Gastroesophageal sphincter (tissue), 4 donors: Measurements from ENCODE around the gene RAB7B. TPM values are rescaled to one million over a fixed set of nuclear protein-coding genes. Genes with fewer than 3 reads are reported as not detected.

Source experiments
- ATAC-seq: fragments of 150-250 bp; one replicate; pipeline ENCODE4 v1.9.1; 2016; ENCODE audit warnings: mild to moderate bottlenecking, moderate library complexity
- H3K27ac ChIP-seq, 4 donors: fragments of 200-600 bp; sonication (generic) in 3 of 4; 1 replicate in 3 of 4; 2 replicates in 1 of 4; pipeline ENCODE4 v1.5.1; 2016 to 2019
- H3K27me3 ChIP-seq: fragments of 200-600 bp; sonication (generic); one replicate; pipeline ENCODE4 v1.5.1; 2019
- H3K36me3 ChIP-seq, 2 donors: fragments of 200-600 bp; sonication (generic); one replicate each; pipeline ENCODE4 v1.5.1; 2019; ENCODE audit warnings: control low read depth in 1 of 2
- H3K4me1 ChIP-seq, 3 donors: fragments of 200-600 bp; sonication (generic); 1 replicate in 2 of 3; 2 replicates in 1 of 3; pipeline ENCODE4 v1.5.1; 2016 to 2019; ENCODE audit warnings: control low read depth in 2 of 3
- H3K4me3 ChIP-seq, 2 donors: fragments of 200-600 bp; sonication (generic); one replicate each; pipeline ENCODE4 v1.5.1; 2019; ENCODE audit warnings: mild to moderate bottlenecking in 1 of 2, moderate library complexity in 1 of 2
- H3K9me3 ChIP-seq, 3 donors: fragments of 200-600 bp; sonication (generic); one replicate each; pipeline ENCODE4 v1.5.1; 2017 to 2019; ENCODE audit warnings: control low read depth in 2 of 3
- CTCF ChIP-seq, 4 experiments: fragments of 200-600 bp in 2 of 4; fragments of 450-650 bp in 2 of 4; sonication (generic) in 1 of 4; IDR thresholded peaks; one replicate each; pipeline ENCODE4 v1.5.1; 2017 to 2019; ENCODE audit warnings: antibody characterized with exemption in 4 of 4, mild to moderate bottlenecking in 2 of 4, moderate library complexity in 2 of 4
- EP300 ChIP-seq: sonication (generic); formaldehyde crosslinking; IDR thresholded peaks from one replicate; pipeline ENCODE4 v1.6.1; 2017; ENCODE audit warnings: antibody characterized with exemption, mild to moderate bottlenecking
- POLR2A ChIP-seq, 2 donors: fragments of 450-650 bp; IDR thresholded peaks; one replicate each; pipeline ENCODE4 v1.6.1; 2017; ENCODE audit warnings: antibody characterized with exemption in 2 of 2, mild to moderate bottlenecking in 2 of 2, moderate library complexity in 1 of 2
- POLR2AphosphoS5 ChIP-seq: sonication (generic); formaldehyde crosslinking; IDR thresholded peaks from one replicate; pipeline ENCODE4 v1.6.1; 2017; ENCODE audit warnings: antibody characterized with exemption
- WGBS, 2 donors: methylation state at CpG; one replicate each; pipeline ENCODE4 v1.1.5; 2018; ENCODE audit warnings: low coverage in 1 of 2; 5-methylcytosine and 5-hydroxymethylcytosine counted together
- total RNA-seq, 4 donors: library from RNA; depleted of rRNA; stranded (reverse); fragments of >200 nt; gene quantifications; one replicate each; pipeline ENCODE4 v1.1.0, GENCODE V29; 2016

RAB7B gene
- total RNA-seq, 4 donors from 2014 or later: 0.78 to 2.4 (median 2.0) TPM

GRCh38 chr1:205942631-205943159 lies 60.5 kb downstream of the RAB7B start:
- Histone ChIP-seq H3K27ac (no peak overlapping the region), H3K4me3 (no peak overlapping the region), H3K27me3 (peaks cover 55% of the 10 kb centered on the region), H3K9me3 (no peaks in the 10 kb centered on the region), H3K36me3 (no peaks in the 10 kb centered on the region), H3K4me1 (no peaks in the 10 kb centered on the region)
- 71% methylated on average over 2 to 6 of the region's 12 CpGs for WGBS, 2 donors
- ATAC-seq: no peak
- no peak for TF ChIP-seq POLR2AphosphoS5
- TF ChIP-seq CTCF (IDR thresholded peaks at IDR 0.05): no peak
- no peak for TF ChIP-seq POLR2A (IDR thresholded peaks at IDR 0.05)
- no peak for TF ChIP-seq EP300

GRCh38 chr1:205940710-205941109 lies 62.5 kb downstream of the RAB7B start:
- H3K4me1 ChIP-seq: no peaks in the 10 kb centered on the region
- H3K27me3 ChIP-seq: peaks cover 61% of the 10 kb centered on the region
- H3K36me3 ChIP-seq: no peaks in the 10 kb centered on the region
- ATAC-seq: no peak
- H3K9me3 ChIP-seq: no peaks in the 10 kb centered on the region
- no peak overlapping the region for H3K4me3 ChIP-seq
- TF ChIP-seq CTCF (IDR thresholded peaks at IDR 0.05) (no peak), POLR2AphosphoS5 (no peak), POLR2A (IDR thresholded peaks at IDR 0.05) (no peak), EP300 (no peak)
- H3K27ac ChIP-seq: no peak overlapping the region
- no CpG with 5 or more reads among the region's 5 CpGs for WGBS, 2 donors

- peaks cover 57% of the 10 kb centered on the region for H3K27me3 ChIP-seq
These were observed 63.4 kb downstream of the RAB7B start for GRCh38 chr1:205939690-205940330.

GRCh38 chr1:205938682-205939081 lies 64.5 kb downstream of the RAB7B start:
- H3K4me1 ChIP-seq: no peaks in the 10 kb centered on the region
- no CpG with 5 or more reads among the region's 1 CpG for WGBS, 2 donors

More at GRCh38 chr1:205939690-205940330, 63.4 kb downstream of the RAB7B start:
- H3K27ac ChIP-seq: no peak overlapping the region
- no peak overlapping the region for H3K4me3 ChIP-seq
- no peaks in the 10 kb centered on the region for H3K9me3 ChIP-seq
- no peaks in the 10 kb centered on the region for H3K36me3 ChIP-seq
- H3K4me1 ChIP-seq: no peaks in the 10 kb centered on the region
- no peak for ATAC-seq
- TF ChIP-seq POLR2AphosphoS5 (no peak), CTCF (IDR thresholded peaks at IDR 0.05) (no peak), POLR2A (IDR thresholded peaks at IDR 0.05) (no peak), EP300 (no peak)
- WGBS, 2 donors: 15 to 36% methylated on average over 3 to 4 of the region's 7 CpGs

More at GRCh38 chr1:205938682-205939081, 64.5 kb downstream of the RAB7B start:
- Histone ChIP-seq H3K27me3 (peaks cover 47% of the 10 kb centered on the region), H3K36me3 (no peaks in the 10 kb centered on the region), H3K4me3 (no peak overlapping the region), H3K9me3 (no peaks in the 10 kb centered on the region), H3K27ac (no peak overlapping the region)
- TF ChIP-seq POLR2A (IDR thresholded peaks at IDR 0.05) (no peak), CTCF (IDR thresholded peaks at IDR 0.05) (no peak), EP300 (no peak), POLR2AphosphoS5 (no peak)
- no peak for ATAC-seq
